ENCODE measurements around the gene COMTD1.

- TF ChIP-seq CTCF (IDR thresholded peaks at IDR 0.05), result no peak
- no peak for TF ChIP-seq EZH2 (IDR thresholded peaks at IDR 0.05; ENCODE audit: borderline replicate concordance, insufficient read depth, low read depth, low read length, poor library complexity, severe bottlenecking)
Observed at GRCh38 chr10:75250934-75251333, 15.2 kb upstream of the COMTD1 start.

All from B cell (primary cell).